Measurements from ENCODE around the gene IGSF1. TPM values are rescaled to one million over a fixed set of nuclear protein-coding genes. Genes with fewer than 3 reads are reported as not detected.

The IGSF1 gene
- total and polyA plus RNA-seq, 9 of the 15 experiments (the other 6 are each of a cell fraction or from before 2014, with no cell fraction given) = 0.33 to 1.5 (median 1.0) TPM

GRCh38 chrX:131298846-131299245, 9.7 kb upstream of the IGSF1 start:
- Histone ChIP-seq H3K4me1 (replicated peaks in 1 of 2; ENCODE audit: control insufficient read depth in 2 of 2, insufficient read depth in 2 of 2, low read length in 2 of 2) (no peaks in the 10 kb centered on the region; a peak in 1 of 5 replicates), H2AFZ (ENCODE audit: low read depth, low read length) (no peak overlapping the region), H3K9me1 (ENCODE audit: control insufficient read depth, insufficient read depth, low read length) (no peaks in the 10 kb centered on the region), H3K9me3 (replicated peaks; ENCODE audit: control insufficient read depth, insufficient read depth, low read depth, low read length) (no peaks in the 10 kb centered on the region), H3K27ac (ENCODE audit: extremely low read depth, low read depth, low read length) (no peak overlapping the region), H3K79me2 (ENCODE audit: control insufficient read depth, insufficient read depth, low read length) (no peaks in the 10 kb centered on the region), H3K27me3 (ENCODE audit: control insufficient read depth in 2 of 2, insufficient read depth in 2 of 2, low read length in 2 of 2) (no peaks in the 10 kb centered on the region), H3K4me2 (ENCODE audit: insufficient read depth, low read length) (no peak overlapping the region; the same call in 1 of the 2 replicates), H3K4me3 (no peak overlapping the region), H4K20me1 (replicated peaks; ENCODE audit: control insufficient read depth, insufficient read depth, low read length) (no peaks in the 10 kb centered on the region), H3K36me3 (ENCODE audit: control insufficient read depth, insufficient read depth, low read length) (no peaks in the 10 kb centered on the region), H3K9ac (ENCODE audit: insufficient read depth in 1 of 2, low read depth in 2 of 2, low read length in 2 of 2) (no peak overlapping the region)
- ATAC-seq (no peak), DNase-seq (ENCODE audit: extremely low read depth in 1 of 4, low spot score in 3 of 4) (no peak), FAIRE-seq (no peak)
- BruUV-seq (replicated peaks) = no TSS peak
- no CpG with 5 or more reads among the region's 3 CpGs for WGBS (ENCODE audit: insufficient coverage, low coverage, missing lambda C conversion rate)
- TF ChIP-seq SMC3 (conservative IDR thresholded peaks at IDR 0.05; ENCODE audit: insufficient read depth, low read depth, low read length) = no peak
- no peak for TF ChIP-seq SREBF1 (IDR thresholded peaks at IDR 0.05; ENCODE audit: borderline replicate concordance, low read depth, low read length)
- TF ChIP-seq TSHZ1 (CRISPR knock-in tag; IDR thresholded peaks at IDR 0.05) = no peak
- ChIA-PET CTCF (ENCODE audit: low intra/inter-chr PET ratio) (no interaction called here), POLR2A (no interaction called here)
- intact Hi-C loops (cut with micrococcal nuclease) (no loop called here), in situ Hi-C loops (cut with MboI) (no loop called here)

Measured in K562 (cell line).